Endodermal cell (in vitro differentiated cells): ENCODE results near the gene FTCD. TPM values are rescaled to one million over a fixed set of nuclear protein-coding genes. Genes with fewer than 3 reads are reported as not detected.

Source experiments
- DNase-seq: peaks from one replicate; pipeline ENCODE4 v3.0.0-alpha.2; 2017
- H3K27ac ChIP-seq: 2 replicates; pipeline ENCODE4 v1.5.1; 2013; ENCODE audit warnings: mild to moderate bottlenecking, low read depth, low read length, moderate library complexity
- H3K27me3 ChIP-seq: 2 replicates; pipeline ENCODE4 v1.6.1; 2013; ENCODE audit warnings: mild to moderate bottlenecking, low read length, moderate library complexity; ENCODE audit not compliant: insufficient read depth, control insufficient read depth, poor library complexity, severe bottlenecking
- H3K36me3 ChIP-seq: 2 replicates; pipeline ENCODE4 v1.7.0; 2013; ENCODE audit warnings: mild to moderate bottlenecking, low read length, moderate library complexity; ENCODE audit not compliant: control insufficient read depth, insufficient read depth
- H3K4me1 ChIP-seq: one replicate; pipeline ENCODE4 v1.7.0; 2013; ENCODE audit warnings: low read length; ENCODE audit not compliant: control insufficient read depth, insufficient read depth
- H3K4me3 ChIP-seq: 2 replicates; pipeline ENCODE4 v1.5.1; 2013; ENCODE audit warnings: mild to moderate bottlenecking, low read length, moderate library complexity
- H3K9ac ChIP-seq: 2 replicates; pipeline ENCODE4 v1.6.1; 2013; ENCODE audit warnings: mild to moderate bottlenecking, low read length, moderate library complexity; ENCODE audit not compliant: poor library complexity, severe bottlenecking; ENCODE audit errors: extremely low read depth
- H3K9me3 ChIP-seq: 2 replicates; pipeline ENCODE4 v1.6.1; 2013; ENCODE audit warnings: mild to moderate bottlenecking, low read length, moderate library complexity; ENCODE audit not compliant: control insufficient read depth
- H3K27ac Mint-ChIP-seq: 2 replicates; pipeline ENCODE4 v1.8.0; 2020; ENCODE audit warnings: mixed read lengths
- H3K27me3 Mint-ChIP-seq: 2 replicates; pipeline ENCODE4 v1.8.0; 2021; ENCODE audit warnings: mild to moderate bottlenecking, mixed read lengths; ENCODE audit not compliant: insufficient read depth
- H3K36me3 Mint-ChIP-seq: 2 replicates; pipeline ENCODE4 v1.8.0; 2020; ENCODE audit warnings: low read depth, mixed read lengths
- H3K4me1 Mint-ChIP-seq: 2 replicates; pipeline ENCODE4 v1.8.0; 2020; ENCODE audit warnings: mixed read lengths
- H3K4me3 Mint-ChIP-seq: 2 replicates; pipeline ENCODE4 v1.8.0; 2020; ENCODE audit warnings: mild to moderate bottlenecking, moderate library complexity, mixed read lengths
- H3K9me3 Mint-ChIP-seq: 2 replicates; pipeline ENCODE4 v1.8.0; 2020; ENCODE audit warnings: mild to moderate bottlenecking, mixed read lengths
- CTCF ChIP-seq: fragments of 200-600 bp; sonication (generic); conservative IDR thresholded peaks from 2 replicates; pipeline ENCODE4 v1.5.0; 2021; ENCODE audit warnings: antibody characterized with exemption, mild to moderate bottlenecking
- WGBS, 2 experiments: methylation state at CpG; one replicate each; pipeline versions ENCODE4 v1.1.5 to v1.1.7; 2013; ENCODE audit warnings: missing lambda C conversion rate in 2 of 2, mixed read lengths in 1 of 2; ENCODE audit not compliant: insufficient coverage in 1 of 2, insufficient read length in 1 of 2; 5-methylcytosine and 5-hydroxymethylcytosine counted together
- total RNA-seq, 2 donors: library from RNA; stranded (reverse); fragmentation: NEBNext Ultra II Directional in 1 of 2; extraction: Animal tissue kit (Norgen Biotek cat#: 25700) in 1 of 2; gene quantifications; 2 replicates in 1 of 2; 3 replicates in 1 of 2; pipeline ENCODE4 v1.2.1, GENCODE V29; 2021

Gene FTCD
- total RNA-seq, 2 donors from 2014 or later, result 3.5 to 4.6 TPM

- Histone ChIP-seq H3K4me1 (no peaks in the 10 kb centered on the region), H3K9me3 (peaks cover 4% of the 10 kb centered on the region), H3K27me3 (no peaks in the 10 kb centered on the region), H3K9ac (no peak overlapping the region), H3K4me3 (no peak overlapping the region), H3K36me3 (peaks cover 61% of the 10 kb centered on the region), H3K27ac (no peak overlapping the region)
- Mint-ChIP-seq H3K36me3 (peaks cover 78% of the 10 kb centered on the region), H3K9me3 (peaks cover 3% of the 10 kb centered on the region), H3K4me3 (no peak overlapping the region), H3K27ac (no peak overlapping the region), H3K4me1 (no peaks in the 10 kb centered on the region), H3K27me3 (no peaks in the 10 kb centered on the region)
- 79 to 84% methylated on average over 7 to 11 of the region's 13 CpGs for WGBS, 2 experiments
- no peak for DNase-seq
- TF ChIP-seq CTCF, result no peak
Measured at GRCh38 chr21:46199436-46200373, 44.3 kb upstream of the FTCD start.

GRCh38 chr21:46196733-46197132 lies 41.4 kb upstream of the FTCD start:
- Mint-ChIP-seq H3K9me3 (peaks cover 3% of the 10 kb centered on the region), H3K4me3 (no peak overlapping the region), H3K27me3 (no peaks in the 10 kb centered on the region), H3K36me3 (peaks cover 72% of the 10 kb centered on the region), H3K27ac (no peak overlapping the region), H3K4me1 (no peaks in the 10 kb centered on the region)
- H3K36me3 ChIP-seq, result peaks cover 57% of the 10 kb centered on the region
- TF ChIP-seq CTCF, result no peak
- WGBS, 2 experiments, result 87 to 90% methylated on average over 12 to 20 of the region's 20 CpGs
- H3K27me3 ChIP-seq, result no peaks in the 10 kb centered on the region
- no peak overlapping the region for H3K27ac ChIP-seq
- H3K9ac ChIP-seq, result no peak overlapping the region
- peaks cover 4% of the 10 kb centered on the region for H3K9me3 ChIP-seq
- H3K4me1 ChIP-seq, result no peaks in the 10 kb centered on the region
- H3K4me3 ChIP-seq, result no peak overlapping the region
- DNase-seq, result peak; percentile 31

DNA sequence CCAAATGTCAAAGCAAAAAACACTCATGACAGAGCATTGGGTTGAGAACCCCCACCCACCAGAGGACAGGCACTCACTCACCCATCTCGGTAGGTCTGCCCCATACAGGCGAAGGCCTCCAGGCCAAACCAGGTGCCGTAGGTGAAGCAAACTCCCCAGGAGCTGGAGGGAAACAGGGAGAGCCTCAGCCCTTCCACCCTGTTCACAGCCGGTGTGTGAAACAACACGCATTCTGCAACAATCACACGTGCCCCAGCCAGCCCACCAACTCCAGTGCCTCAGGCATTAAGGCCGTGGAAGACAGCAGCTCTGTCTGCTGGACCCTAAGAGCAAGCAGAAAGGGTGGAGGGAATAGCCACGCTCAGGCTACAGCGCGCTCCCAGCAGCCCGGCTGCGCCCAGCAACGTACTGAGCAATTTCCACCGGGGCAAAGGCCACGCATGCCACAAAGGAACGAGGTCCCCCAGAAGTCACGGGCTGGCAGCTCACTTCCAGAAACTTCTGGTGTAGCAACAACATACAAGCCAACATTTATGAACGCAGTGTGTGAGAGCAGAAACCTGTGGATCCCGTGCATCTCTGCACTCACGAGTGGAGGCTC lies 40.3 kb upstream of the FTCD start:
- Mint-ChIP-seq H3K4me3 (no peak overlapping the region), H3K36me3 (peaks cover 71% of the 10 kb centered on the region), H3K4me1 (no peaks in the 10 kb centered on the region), H3K9me3 (peaks cover 3% of the 10 kb centered on the region), H3K27me3 (no peaks in the 10 kb centered on the region), H3K27ac (peak overlapping the region; percentile 64)
- Histone ChIP-seq H3K4me3 (no peak overlapping the region), H3K27ac (peak overlapping the region; percentile 53), H3K9ac (no peak overlapping the region), H3K27me3 (no peaks in the 10 kb centered on the region), H3K36me3 (peaks cover 55% of the 10 kb centered on the region), H3K9me3 (peaks cover 4% of the 10 kb centered on the region), H3K4me1 (no peaks in the 10 kb centered on the region)
- no peak for TF ChIP-seq CTCF
- WGBS, 2 experiments, result 90% methylated on average over 18 to 20 of the region's 20 CpGs
- peak; percentile 30 for DNase-seq
